Coronary artery (tissue), 2 donors: Measurements from ENCODE around the gene SLC25A51.

Experiments
- DNase-seq: peaks from one replicate; pipeline ENCODE4 v3.0.0-alpha.2; 2017; ENCODE audit warnings: low spot score
- H3K27ac ChIP-seq, 2 donors: fragments of 200-600 bp; sonication (generic); one replicate each; pipeline ENCODE4 v1.5.1; 2016 to 2019
- H3K4me3 ChIP-seq: fragments of 200-600 bp; sonication (generic); 2 replicates; pipeline ENCODE4 v1.5.1; 2016; ENCODE audit warnings: mild to moderate bottlenecking, moderate library complexity
- CTCF ChIP-seq: fragments of 200-600 bp; sonication (generic); IDR thresholded peaks from one replicate; pipeline ENCODE4 v1.5.1; 2019; ENCODE audit warnings: antibody characterized with exemption

The SLC25A51 gene

GRCh38 chr9:37923796-37924427 lies 20.0 kb upstream of the SLC25A51 start:
- no peak for TF ChIP-seq CTCF
- no peak for DNase-seq
- H3K27ac ChIP-seq = no peak overlapping the region
- no peak overlapping the region for H3K4me3 ChIP-seq

GRCh38 chr9:37923118-37923795 lies 19.3 kb upstream of the SLC25A51 start:
- no peak for DNase-seq
- TF ChIP-seq CTCF = no peak
- Histone ChIP-seq H3K4me3 (no peak overlapping the region), H3K27ac (no peak overlapping the region)

GRCh38 chr9:37922363-37923117 lies 18.6 kb upstream of the SLC25A51 start:
- no peak for DNase-seq
- no peak for TF ChIP-seq CTCF
- Histone ChIP-seq H3K4me3 (no peak overlapping the region), H3K27ac (no peak overlapping the region)

- no peak overlapping the region for H3K27ac ChIP-seq
- no peak for DNase-seq
- no peak overlapping the region for H3K4me3 ChIP-seq
- TF ChIP-seq CTCF = no peak
Observed at GRCh38 chr9:37921546-37922300, 17.8 kb upstream of the SLC25A51 start.

GRCh38 chr9:37921168-37921510 lies 17.2 kb upstream of the SLC25A51 start:
- no peak for DNase-seq
- H3K27ac ChIP-seq = no peak overlapping the region
- TF ChIP-seq CTCF = no peak
- H3K4me3 ChIP-seq = no peak overlapping the region

GRCh38 chr9:37920471-37921167 lies 16.7 kb upstream of the SLC25A51 start:
- DNase-seq = no peak
- Histone ChIP-seq H3K4me3 (no peak overlapping the region), H3K27ac (no peak overlapping the region)
- TF ChIP-seq CTCF = no peak
